Measurements from ENCODE around the gene SLC2A10.

SLC2A10 gene

GRCh38 chr20:46703435-46703834 lies 6.0 kb upstream of the SLC2A10 start:
- DNase-seq (ENCODE audit: low read depth) = no peak

- DNase-seq (ENCODE audit: low read depth) = no peak
Measured at GRCh38 chr20:46704714-46705377, 4.6 kb upstream of the SLC2A10 start.

GRCh38 chr20:46705378-46705729 lies 4.1 kb upstream of the SLC2A10 start:
- no peak for DNase-seq (ENCODE audit: low read depth)

GRCh38 chr20:46706242-46706641 lies 3.2 kb upstream of the SLC2A10 start:
- no peak for DNase-seq (ENCODE audit: low read depth)

GRCh38 chr20:46708172-46708860 lies 1.1 kb upstream of the SLC2A10 start:
- DNase-seq (ENCODE audit: low read depth) = no peak

GRCh38 chr20:46709055-46709458 lies 392 bp upstream of the SLC2A10 start:
- no peak for DNase-seq (ENCODE audit: low read depth)

GRCh38 chr20:46710153-46710913 lies 884 bp downstream of the SLC2A10 start:
- DNase-seq (ENCODE audit: low read depth) = no peak

- DNase-seq (ENCODE audit: low read depth) = no peak
Measured at GRCh38 chr20:46712056-46712636, 2.7 kb downstream of the SLC2A10 start.

GRCh38 chr20:46713957-46714834 lies 4.7 kb downstream of the SLC2A10 start:
- DNase-seq (ENCODE audit: low read depth) = no peak

- no peak for DNase-seq (ENCODE audit: low read depth)
Measured at GRCh38 chr20:46715292-46715756, 5.9 kb downstream of the SLC2A10 start.

- no peak for DNase-seq (ENCODE audit: low read depth)
Measured at GRCh38 chr20:46717818-46718541, 8.5 kb downstream of the SLC2A10 start.

GRCh38 chr20:46720019-46720418 lies 10.6 kb downstream of the SLC2A10 start:
- no peak for DNase-seq (ENCODE audit: low read depth)

GRCh38 chr20:46720776-46721425 lies 11.5 kb downstream of the SLC2A10 start:
- no peak for DNase-seq (ENCODE audit: low read depth)

- DNase-seq (ENCODE audit: low read depth) = no peak
Measured at GRCh38 chr20:46721476-46721875, 12.0 kb downstream of the SLC2A10 start.

- DNase-seq (ENCODE audit: low read depth) = no peak
Measured at GRCh38 chr20:46722450-46722849, 13.0 kb downstream of the SLC2A10 start.

- DNase-seq (ENCODE audit: low read depth) = no peak
Measured at GRCh38 chr20:46723039-46723438, 13.6 kb downstream of the SLC2A10 start.

GRCh38 chr20:46724343-46724959 lies 15.0 kb downstream of the SLC2A10 start:
- no peak for DNase-seq (ENCODE audit: low read depth)

GRCh38 chr20:46725186-46726165 lies 16.0 kb downstream of the SLC2A10 start:
- DNase-seq (ENCODE audit: low read depth) = no peak

- DNase-seq (ENCODE audit: low read depth) = no peak
Measured at GRCh38 chr20:46731770-46732169, 22.3 kb downstream of the SLC2A10 start.

All from stimulated activated CD8-positive, alpha-beta memory T cell treated with anti-CD3 and anti-CD28 coated beads, Interleukin-12 subunit alpha, Interleukin-12 subunit beta, amount 100 ng/mL, for 4 hours (primary cell).